SK-N-SH (cell line): ENCODE measurements around the gene IL12RB1. TPM values are rescaled to one million over a fixed set of nuclear protein-coding genes. Genes with fewer than 3 reads are reported as not detected.
A peak's percentile ranks its signal among the peaks of the same experiment; 100 is the strongest.

Source experiments
- CTCF ChIA-PET: fragments of 300-600, 350-600 bp; formaldehyde crosslinking; extraction: SDS; loops from one replicate; lab custom pipeline; 2021; lab: Yijun Ruan, JAX
- POLR2A ChIA-PET: fragments of 350-600 bp; sonication (Branson Sonifier 250); formaldehyde crosslinking; extraction: SDS; loops from one replicate; lab custom pipeline; 2020; ENCODE audit warnings: antibody characterized with exemption, inconsistent platforms; lab: Yijun Ruan, JAX
- DNase-seq: peaks from one replicate; pipeline ENCODE4 v3.0.0; 2012
- H2AFZ ChIP-seq: fragments of 200-600 bp; sonication (generic); 2 replicates; pipeline ENCODE4 v1.8.1; 2016; ENCODE audit warnings: antibody characterized with exemption, mild to moderate bottlenecking, low read depth
- H3F3A ChIP-seq: fragments of 200-600 bp; sonication (generic); replicated peaks from 2 replicates; pipeline ENCODE3; 2016; ENCODE audit warnings: antibody characterized with exemption, mild to moderate bottlenecking; ENCODE audit not compliant: insufficient read depth
- H3K27ac ChIP-seq, 2 experiments: fragments of 200-500 bp in 1 of 2; fragments of 200-600 bp in 1 of 2; sonication (Bioruptor generic) in 1 of 2; sonication (generic), shearing (Covaris generic) in 1 of 2; 2 replicates each; pipeline versions ENCODE4 v1.5.1 to v1.6.1; 2014 to 2016; ENCODE audit warnings: low read depth in 2 of 2, inconsistent platforms in 1 of 2, low read length in 1 of 2, mild to moderate bottlenecking in 1 of 2, mixed read lengths in 1 of 2
- H3K27me3 ChIP-seq: fragments of 200-600 bp; sonication (generic), shearing (Covaris generic); 2 replicates; pipeline ENCODE4 v1.6.1; 2016; ENCODE audit warnings: mixed run types; ENCODE audit not compliant: insufficient read depth
- H3K36me3 ChIP-seq, 2 experiments: fragments of 200-500 bp in 1 of 2; fragments of 200-600 bp in 1 of 2; sonication (Bioruptor generic) in 1 of 2; sonication (generic) in 1 of 2; replicated peaks in 1 of 2; 2 replicates each; pipeline versions ENCODE3 to v1.5.1; 2014 to 2016; ENCODE audit warnings: low read length in 1 of 2, mild to moderate bottlenecking in 1 of 2; ENCODE audit not compliant: insufficient read depth in 2 of 2, control insufficient read depth in 1 of 2
- H3K4me1 ChIP-seq, 2 experiments: fragments of 200-500 bp in 1 of 2; fragments of 200-600 bp in 1 of 2; sonication (Bioruptor generic) in 1 of 2; sonication (generic), shearing (Covaris generic) in 1 of 2; 2 replicates each; pipeline versions ENCODE4 v1.5.1 to v1.6.1; 2014 to 2016; ENCODE audit warnings: low read depth in 1 of 2, low read length in 1 of 2, mixed run types in 1 of 2; ENCODE audit not compliant: insufficient read depth in 2 of 2, control insufficient read depth in 1 of 2
- H3K4me2 ChIP-seq: fragments of 200-600 bp; sonication (generic), shearing (Covaris generic); 2 replicates; pipeline ENCODE4 v1.6.1; 2017; ENCODE audit warnings: mixed run types
- H3K4me3 ChIP-seq, 2 experiments: fragments of 200-500 bp in 1 of 2; fragments of 200-600 bp in 1 of 2; sonication (Bioruptor generic) in 1 of 2; sonication (generic), shearing (Covaris generic) in 1 of 2; 2 replicates each; pipeline versions ENCODE4 v1.5.1 to v1.8.1; 2014 to 2016; ENCODE audit warnings: low read depth in 2 of 2, inconsistent platforms in 1 of 2, low read length in 1 of 2, mild to moderate bottlenecking in 1 of 2, mixed read lengths in 1 of 2, moderate library complexity in 1 of 2
- H3K79me2 ChIP-seq: fragments of 200-600 bp; sonication (generic); 2 replicates; pipeline ENCODE4 v1.8.1; 2017; ENCODE audit warnings: mild to moderate bottlenecking; ENCODE audit not compliant: insufficient read depth
- H3K9ac ChIP-seq: fragments of 200-600 bp; sonication (generic); 2 replicates; pipeline ENCODE4 v1.6.1; 2017; ENCODE audit warnings: mixed run types
- H3K9me2 ChIP-seq: fragments of 200-600 bp; sonication (generic); 2 replicates; pipeline ENCODE4 v1.6.1; 2017; ENCODE audit warnings: mixed run types
- H3K9me3 ChIP-seq: fragments of 200-600 bp; sonication (generic); 2 replicates; pipeline ENCODE4 v1.6.1; 2017; ENCODE audit warnings: mixed run types, mild to moderate bottlenecking, moderate library complexity
- H4K20me1 ChIP-seq: fragments of 200-600 bp; sonication (generic); 2 replicates; pipeline ENCODE4 v1.6.1; 2017; ENCODE audit warnings: mild to moderate bottlenecking, mixed run types; ENCODE audit not compliant: insufficient read depth
- EP300 ChIP-seq, 2 experiments: IDR thresholded peaks; 2 replicates each; pipeline versions ENCODE4 v1.4.0 to v1.6.1; 2012; ENCODE audit warnings: borderline replicate concordance in 1 of 2, low read depth in 1 of 2, low read length in 1 of 2
- FOSL2 ChIP-seq: IDR thresholded peaks from 2 replicates; pipeline ENCODE4 v1.4.0; 2012; ENCODE audit warnings: low read depth, mild to moderate bottlenecking, moderate library complexity, borderline replicate concordance
- GATA2 ChIP-seq: sonication (generic); formaldehyde crosslinking; IDR thresholded peaks from 2 replicates; pipeline ENCODE4 v1.5.0; 2020; ENCODE audit warnings: mild to moderate bottlenecking, missing genetic modification reagents
- JUND ChIP-seq: IDR thresholded peaks from 2 replicates; pipeline ENCODE4 v1.4.0; 2012
- MEF2A ChIP-seq: IDR thresholded peaks from 2 replicates; pipeline ENCODE4 v1.4.0; 2012; ENCODE audit warnings: low read depth, borderline replicate concordance
- RFX5 ChIP-seq: IDR thresholded peaks from 2 replicates; pipeline ENCODE4 v1.6.1; 2012; ENCODE audit warnings: mild to moderate bottlenecking, improper control_type of control experiment, low read length
- SMC3 ChIP-seq: IDR thresholded peaks from 2 replicates; pipeline ENCODE4 v1.6.1; 2012; ENCODE audit warnings: low read depth, low read length, improper control_type of control experiment
- TAF1 ChIP-seq: IDR thresholded peaks from 2 replicates; pipeline ENCODE4 v1.6.1; 2012; ENCODE audit warnings: low read depth, mild to moderate bottlenecking, low read length, moderate library complexity, borderline replicate concordance
- YY1 ChIP-seq: IDR thresholded peaks from 2 replicates; pipeline ENCODE4 v1.4.0; 2012; ENCODE audit warnings: low read depth, mild to moderate bottlenecking
- WGBS: methylation state at CpG from one replicate; pipeline ENCODE4 v1.1.6; 2017; ENCODE audit warnings: low lambda C conversion rate; 5-methylcytosine and 5-hydroxymethylcytosine counted together
- polyA plus RNA-seq, 3 experiments: library from polyadenylated mRNA; depleted of rRNA; stranded (reverse); fragments of >200 nt; gene quantifications; 2 replicates each; pipeline ENCODE4 v1.2.3, GENCODE V29; 2012
- TF ChIP-seq, protein P1 (sequence below): IDR thresholded peaks from 2 replicates; pipeline ENCODE4 v1.6.1; 2012; ENCODE audit warnings: mild to moderate bottlenecking, low read depth, low read length, moderate library complexity
- TF ChIP-seq, protein P2 (sequence below): fragments of 200-600 bp; sonication (generic); IDR thresholded peaks from 2 replicates; pipeline ENCODE4 v1.6.1; 2017; ENCODE audit warnings: antibody characterized with exemption, mild to moderate bottlenecking, moderate library complexity
- TF ChIP-seq, protein P3 (sequence below): IDR thresholded peaks from 2 replicates; pipeline ENCODE4 v1.4.0; 2012; ENCODE audit warnings: low read depth, borderline replicate concordance
- TF ChIP-seq, protein P4 (sequence below): IDR thresholded peaks from 2 replicates; pipeline ENCODE4; 2012
- TF ChIP-seq, protein P5 (sequence below): IDR thresholded peaks from 2 replicates; pipeline ENCODE4 v1.4.0; 2012; ENCODE audit warnings: low read depth, borderline replicate concordance

Gene IL12RB1
- polyA plus RNA-seq, 1 of the 3 experiments (the other 2 are of a cell fraction): 0.02 TPM

DNA sequence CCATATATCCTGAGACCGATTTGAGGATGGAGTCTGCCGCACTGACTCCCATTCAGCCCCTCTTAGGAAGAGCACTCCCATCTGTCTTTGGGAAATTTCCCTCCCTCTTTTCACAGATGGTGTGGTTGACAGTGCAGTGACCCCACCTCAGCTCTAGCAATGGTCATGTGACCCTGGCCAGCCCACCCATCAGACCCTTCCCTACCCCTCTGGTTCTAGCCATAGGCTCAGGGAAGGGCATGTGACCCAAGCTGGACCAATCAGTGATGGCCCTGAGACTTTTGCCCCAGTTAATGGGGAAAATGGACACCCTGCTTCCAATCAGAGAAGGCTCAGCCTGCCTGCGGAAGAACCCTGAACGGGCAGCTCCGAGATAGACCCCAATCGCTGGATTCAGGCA lies 26.3 kb downstream of the IL12RB1 start:
- H3K4me2 ChIP-seq: no peak overlapping the region
- TF ChIP-seq RFX5 (no peak), SMC3 (no peak)
- TF ChIP-seq, protein P1, sequence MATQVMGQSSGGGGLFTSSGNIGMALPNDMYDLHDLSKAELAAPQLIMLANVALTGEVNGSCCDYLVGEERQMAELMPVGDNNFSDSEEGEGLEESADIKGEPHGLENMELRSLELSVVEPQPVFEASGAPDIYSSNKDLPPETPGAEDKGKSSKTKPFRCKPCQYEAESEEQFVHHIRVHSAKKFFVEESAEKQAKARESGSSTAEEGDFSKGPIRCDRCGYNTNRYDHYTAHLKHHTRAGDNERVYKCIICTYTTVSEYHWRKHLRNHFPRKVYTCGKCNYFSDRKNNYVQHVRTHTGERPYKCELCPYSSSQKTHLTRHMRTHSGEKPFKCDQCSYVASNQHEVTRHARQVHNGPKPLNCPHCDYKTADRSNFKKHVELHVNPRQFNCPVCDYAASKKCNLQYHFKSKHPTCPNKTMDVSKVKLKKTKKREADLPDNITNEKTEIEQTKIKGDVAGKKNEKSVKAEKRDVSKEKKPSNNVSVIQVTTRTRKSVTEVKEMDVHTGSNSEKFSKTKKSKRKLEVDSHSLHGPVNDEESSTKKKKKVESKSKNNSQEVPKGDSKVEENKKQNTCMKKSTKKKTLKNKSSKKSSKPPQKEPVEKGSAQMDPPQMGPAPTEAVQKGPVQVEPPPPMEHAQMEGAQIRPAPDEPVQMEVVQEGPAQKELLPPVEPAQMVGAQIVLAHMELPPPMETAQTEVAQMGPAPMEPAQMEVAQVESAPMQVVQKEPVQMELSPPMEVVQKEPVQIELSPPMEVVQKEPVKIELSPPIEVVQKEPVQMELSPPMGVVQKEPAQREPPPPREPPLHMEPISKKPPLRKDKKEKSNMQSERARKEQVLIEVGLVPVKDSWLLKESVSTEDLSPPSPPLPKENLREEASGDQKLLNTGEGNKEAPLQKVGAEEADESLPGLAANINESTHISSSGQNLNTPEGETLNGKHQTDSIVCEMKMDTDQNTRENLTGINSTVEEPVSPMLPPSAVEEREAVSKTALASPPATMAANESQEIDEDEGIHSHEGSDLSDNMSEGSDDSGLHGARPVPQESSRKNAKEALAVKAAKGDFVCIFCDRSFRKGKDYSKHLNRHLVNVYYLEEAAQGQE: no peak
- TF ChIP-seq, protein P2, sequence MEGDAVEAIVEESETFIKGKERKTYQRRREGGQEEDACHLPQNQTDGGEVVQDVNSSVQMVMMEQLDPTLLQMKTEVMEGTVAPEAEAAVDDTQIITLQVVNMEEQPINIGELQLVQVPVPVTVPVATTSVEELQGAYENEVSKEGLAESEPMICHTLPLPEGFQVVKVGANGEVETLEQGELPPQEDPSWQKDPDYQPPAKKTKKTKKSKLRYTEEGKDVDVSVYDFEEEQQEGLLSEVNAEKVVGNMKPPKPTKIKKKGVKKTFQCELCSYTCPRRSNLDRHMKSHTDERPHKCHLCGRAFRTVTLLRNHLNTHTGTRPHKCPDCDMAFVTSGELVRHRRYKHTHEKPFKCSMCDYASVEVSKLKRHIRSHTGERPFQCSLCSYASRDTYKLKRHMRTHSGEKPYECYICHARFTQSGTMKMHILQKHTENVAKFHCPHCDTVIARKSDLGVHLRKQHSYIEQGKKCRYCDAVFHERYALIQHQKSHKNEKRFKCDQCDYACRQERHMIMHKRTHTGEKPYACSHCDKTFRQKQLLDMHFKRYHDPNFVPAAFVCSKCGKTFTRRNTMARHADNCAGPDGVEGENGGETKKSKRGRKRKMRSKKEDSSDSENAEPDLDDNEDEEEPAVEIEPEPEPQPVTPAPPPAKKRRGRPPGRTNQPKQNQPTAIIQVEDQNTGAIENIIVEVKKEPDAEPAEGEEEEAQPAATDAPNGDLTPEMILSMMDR: no peak
- TF ChIP-seq, protein P3, sequence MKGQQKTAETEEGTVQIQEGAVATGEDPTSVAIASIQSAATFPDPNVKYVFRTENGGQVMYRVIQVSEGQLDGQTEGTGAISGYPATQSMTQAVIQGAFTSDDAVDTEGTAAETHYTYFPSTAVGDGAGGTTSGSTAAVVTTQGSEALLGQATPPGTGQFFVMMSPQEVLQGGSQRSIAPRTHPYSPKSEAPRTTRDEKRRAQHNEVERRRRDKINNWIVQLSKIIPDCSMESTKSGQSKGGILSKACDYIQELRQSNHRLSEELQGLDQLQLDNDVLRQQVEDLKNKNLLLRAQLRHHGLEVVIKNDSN: peak; percentile 52; the same call in 1 of the 2 replicates
- CTCF ChIA-PET: interaction anchor here (0.7 to 8.9 kb wide), 6 partner anchors 31 to 301 kb away, joined by 3 to 118 read pairs (median 8); partner anchors contain the start of gene ARRDC2
- no peaks in the 10 kb centered on the region for H3K79me2 ChIP-seq
- H3K27ac ChIP-seq: no peak overlapping the region
- no peaks in the 10 kb centered on the region for H3F3A ChIP-seq
- H3K9ac ChIP-seq: no peak overlapping the region
- DNase-seq: peak; percentile 52
- no peaks in the 10 kb centered on the region for H3K36me3 ChIP-seq
- no peaks in the 10 kb centered on the region for H3K9me2 ChIP-seq
- 64% methylated on average over 4 of the region's 6 CpGs for WGBS
- POLR2A ChIA-PET: no interaction called here
- H3K4me3 ChIP-seq: no peak overlapping the region
- H2AFZ ChIP-seq: no peak overlapping the region
- peaks cover 0 to 3% of the 10 kb centered on the region in 2 experiments; a peak in 1 of 4 replicates for H3K4me1 ChIP-seq
- no peaks in the 10 kb centered on the region for H3K27me3 ChIP-seq
- no peaks in the 10 kb centered on the region for H3K9me3 ChIP-seq
- H4K20me1 ChIP-seq: no peaks in the 10 kb centered on the region

DNA sequence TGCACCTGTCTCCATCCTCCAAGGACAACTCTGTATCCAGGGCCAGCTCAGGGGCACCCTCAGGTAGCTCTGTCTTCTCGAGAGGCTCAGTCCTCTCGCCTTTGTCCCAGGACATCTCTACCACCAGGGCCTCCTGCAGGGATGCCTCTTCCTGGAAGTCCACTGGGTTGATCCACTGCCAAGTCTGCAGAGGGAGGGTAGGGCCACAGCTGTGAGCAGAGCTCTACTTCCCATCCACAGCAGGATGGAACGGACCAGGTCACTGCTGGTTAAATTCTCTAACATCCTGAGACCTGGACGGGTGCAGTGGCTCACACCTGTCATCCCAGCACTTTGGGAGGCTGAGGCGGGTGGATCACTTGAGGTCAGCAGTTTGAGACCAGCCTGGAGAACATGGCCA lies 26.8 kb downstream of the IL12RB1 start:
- Histone ChIP-seq H3K79me2 (no peaks in the 10 kb centered on the region), H3K9ac (no peak overlapping the region), H4K20me1 (no peaks in the 10 kb centered on the region), H3K27ac (no peak overlapping the region), H3K4me3 (no peak overlapping the region), H3K27me3 (no peaks in the 10 kb centered on the region), H3K4me2 (no peak overlapping the region), H3K9me3 (no peaks in the 10 kb centered on the region), H3K36me3 (no peaks in the 10 kb centered on the region), H2AFZ (no peak overlapping the region), H3K4me1 (peaks cover 0 to 3% of the 10 kb centered on the region in 2 experiments; a peak in 1 of 4 replicates), H3F3A (no peaks in the 10 kb centered on the region), H3K9me2 (no peaks in the 10 kb centered on the region)
- ChIA-PET CTCF (interaction anchor here (0.7 to 8.9 kb wide), 11 partner anchors 8 to 301 kb away, joined by 3 to 118 read pairs (median 7); partner anchors contain the start of gene ARRDC2), POLR2A (no interaction called here)
- no peak for DNase-seq
- 100% methylated on average over 1 of the region's 5 CpGs for WGBS
- TF ChIP-seq JUND: no peak
- no peak for TF ChIP-seq MEF2A
- TF ChIP-seq, protein P4, sequence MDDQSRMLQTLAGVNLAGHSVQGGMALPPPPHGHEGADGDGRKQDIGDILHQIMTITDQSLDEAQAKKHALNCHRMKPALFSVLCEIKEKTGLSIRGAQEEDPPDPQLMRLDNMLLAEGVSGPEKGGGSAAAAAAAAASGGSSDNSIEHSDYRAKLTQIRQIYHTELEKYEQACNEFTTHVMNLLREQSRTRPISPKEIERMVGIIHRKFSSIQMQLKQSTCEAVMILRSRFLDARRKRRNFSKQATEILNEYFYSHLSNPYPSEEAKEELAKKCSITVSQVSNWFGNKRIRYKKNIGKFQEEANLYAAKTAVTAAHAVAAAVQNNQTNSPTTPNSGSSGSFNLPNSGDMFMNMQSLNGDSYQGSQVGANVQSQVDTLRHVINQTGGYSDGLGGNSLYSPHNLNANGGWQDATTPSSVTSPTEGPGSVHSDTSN: no peak
- TF ChIP-seq, protein P3: no peak
- no peak for TF ChIP-seq EP300 (IDR thresholded peaks at IDR 0.05; ENCODE audit: borderline replicate concordance in 1 of 2, low read depth in 1 of 2, low read length in 1 of 2)
- no peak for TF ChIP-seq TAF1
- TF ChIP-seq YY1: no peak
- TF ChIP-seq FOSL2: no peak
- TF ChIP-seq, protein P5, sequence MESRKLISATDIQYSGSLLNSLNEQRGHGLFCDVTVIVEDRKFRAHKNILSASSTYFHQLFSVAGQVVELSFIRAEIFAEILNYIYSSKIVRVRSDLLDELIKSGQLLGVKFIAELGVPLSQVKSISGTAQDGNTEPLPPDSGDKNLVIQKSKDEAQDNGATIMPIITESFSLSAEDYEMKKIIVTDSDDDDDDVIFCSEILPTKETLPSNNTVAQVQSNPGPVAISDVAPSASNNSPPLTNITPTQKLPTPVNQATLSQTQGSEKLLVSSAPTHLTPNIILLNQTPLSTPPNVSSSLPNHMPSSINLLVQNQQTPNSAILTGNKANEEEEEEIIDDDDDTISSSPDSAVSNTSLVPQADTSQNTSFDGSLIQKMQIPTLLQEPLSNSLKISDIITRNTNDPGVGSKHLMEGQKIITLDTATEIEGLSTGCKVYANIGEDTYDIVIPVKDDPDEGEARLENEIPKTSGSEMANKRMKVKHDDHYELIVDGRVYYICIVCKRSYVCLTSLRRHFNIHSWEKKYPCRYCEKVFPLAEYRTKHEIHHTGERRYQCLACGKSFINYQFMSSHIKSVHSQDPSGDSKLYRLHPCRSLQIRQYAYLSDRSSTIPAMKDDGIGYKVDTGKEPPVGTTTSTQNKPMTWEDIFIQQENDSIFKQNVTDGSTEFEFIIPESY: no peak
- no peak for TF ChIP-seq GATA2 (CRISPR knock-in tag)
